ENCODE results near the gene SEMA4D.
"Not testable (repeated sequence)": the region's sequence is repeated elsewhere in the genome, so short reads cannot be mapped to it uniquely, and the experiment has no call there.

Gene SEMA4D

DNA sequence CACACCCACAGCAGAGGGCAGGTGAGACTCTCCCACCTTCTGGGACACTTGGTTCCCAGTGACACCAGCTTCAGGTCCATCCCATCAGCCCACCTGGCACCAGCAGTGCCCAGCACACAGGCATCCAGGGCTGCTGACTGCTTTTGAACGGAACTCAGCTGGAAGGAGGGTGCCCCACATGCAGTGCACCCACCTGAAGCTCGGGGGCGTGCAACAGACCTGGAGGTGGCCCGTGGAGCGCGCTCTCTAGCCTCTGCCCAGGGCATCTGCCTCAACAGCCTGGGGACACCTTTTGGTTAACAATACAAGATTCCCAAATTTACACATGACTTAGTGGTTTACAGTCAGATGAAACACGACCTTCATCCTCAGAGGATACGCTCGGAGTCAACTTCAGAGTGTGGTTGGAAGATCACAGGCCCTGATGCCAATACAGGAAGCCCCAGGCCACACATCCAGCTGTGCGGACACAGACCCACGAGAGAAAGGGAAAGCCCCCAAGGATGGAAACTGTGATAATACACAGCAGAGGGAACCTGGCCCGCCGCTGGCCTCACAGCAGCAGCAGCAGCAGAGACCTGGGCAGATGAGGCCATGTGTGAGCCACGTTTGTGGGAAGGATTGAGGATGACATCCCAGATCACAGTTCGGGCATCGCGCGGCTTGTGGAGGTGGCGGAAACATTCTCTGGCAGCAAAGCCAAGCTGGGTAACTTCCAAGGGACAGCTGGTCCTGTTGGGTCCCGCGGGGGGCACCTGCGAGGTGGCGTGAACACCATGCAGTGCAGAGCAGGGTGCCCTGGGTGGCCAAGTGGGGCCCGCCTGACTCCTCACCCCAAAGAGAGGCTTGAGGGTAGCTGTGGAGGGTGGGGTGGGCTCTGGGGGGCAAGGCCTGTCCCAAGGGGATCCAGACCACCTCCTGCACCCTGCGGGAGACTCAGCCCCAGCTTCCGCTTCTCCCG is 115.6 kb downstream of the SEMA4D start:
- no peak for DNase-seq

DNA sequence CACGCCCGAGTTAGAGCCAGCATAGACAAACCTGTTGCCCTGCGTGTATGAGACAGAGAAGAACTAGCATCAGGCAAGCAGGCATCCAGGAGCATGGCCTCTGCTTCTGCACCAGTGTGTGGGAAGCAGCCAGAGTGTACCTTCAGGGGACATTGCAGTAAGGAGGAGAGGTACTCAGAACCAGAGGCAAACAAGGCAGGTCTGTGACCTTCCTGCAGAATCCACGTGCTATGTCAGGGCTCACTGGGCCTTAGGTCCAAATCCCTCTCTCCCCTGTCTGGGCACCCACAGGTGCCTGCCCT is 116.7 kb downstream of the SEMA4D start:
- DNase-seq: no peak

DNA sequence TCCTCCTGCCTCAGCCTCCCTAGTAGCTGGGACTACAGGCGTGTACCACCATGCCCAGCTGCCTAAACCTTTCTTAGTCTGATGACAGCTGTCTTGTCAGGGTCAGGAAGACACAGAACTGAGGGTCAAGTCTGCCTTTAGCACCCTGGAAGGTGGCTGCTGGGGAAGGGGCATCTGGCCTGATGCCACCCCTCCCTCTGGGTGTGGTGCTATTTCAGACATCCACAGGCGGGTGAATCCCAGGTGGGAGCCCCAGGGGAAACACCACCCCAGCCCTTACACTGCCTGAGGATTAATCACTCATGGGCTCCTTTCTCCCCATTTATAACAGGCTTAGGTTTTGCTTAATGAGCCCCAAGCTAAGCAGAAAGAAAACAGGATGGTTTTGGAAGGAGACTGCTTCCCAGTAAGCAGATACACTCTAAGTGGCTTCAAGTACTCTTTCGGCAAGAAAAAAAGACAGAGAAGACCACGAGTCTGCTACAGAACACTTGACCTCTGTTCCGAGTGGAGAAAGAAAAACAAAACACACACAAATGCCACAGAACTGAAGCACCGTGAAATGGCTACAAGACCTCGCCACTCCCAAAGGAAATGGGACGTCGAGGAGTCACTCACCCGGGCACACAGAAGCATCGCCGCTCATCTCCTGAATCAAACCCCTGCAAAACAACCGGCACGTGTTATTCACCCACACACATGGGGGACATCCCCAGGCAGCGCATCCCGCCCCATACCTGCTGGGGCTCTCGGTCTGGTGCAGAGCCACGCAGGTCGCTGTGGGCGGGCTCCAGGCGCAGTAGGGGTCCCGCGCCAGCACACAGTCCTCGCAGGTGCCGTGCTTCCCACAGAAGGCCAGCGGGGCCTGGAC is 117.2 kb downstream of the SEMA4D start:
- no peak for DNase-seq

DNA sequence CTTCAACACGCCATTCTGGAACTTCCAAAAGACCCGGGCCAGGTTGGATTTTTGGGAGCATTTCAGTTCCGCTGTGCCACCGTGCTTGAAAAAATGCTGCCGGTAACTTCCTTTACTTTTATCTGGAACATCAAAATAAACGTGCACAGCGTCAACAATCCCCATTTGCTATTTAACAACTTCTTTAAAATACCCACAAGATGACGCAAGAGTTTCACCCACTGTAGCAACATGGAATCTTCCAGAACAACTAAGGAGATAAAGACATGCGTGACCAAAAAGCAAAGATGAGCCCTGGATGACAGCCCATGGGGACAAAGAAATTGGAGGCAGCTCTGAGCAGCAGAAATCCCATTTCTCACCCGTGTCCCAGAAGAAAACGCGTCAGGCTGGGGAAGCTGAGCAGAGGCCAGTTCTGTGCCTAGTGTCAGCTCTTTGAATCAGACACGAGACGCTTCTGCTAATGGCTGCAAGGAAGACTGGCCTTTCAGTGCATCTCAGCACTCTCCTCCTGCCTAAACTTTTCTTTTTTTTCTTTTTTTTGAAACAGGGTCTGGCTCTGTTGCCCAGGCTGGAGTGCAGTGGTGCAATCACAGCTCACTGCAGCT is 118.3 kb downstream of the SEMA4D start:
- DNase-seq: no peak

DNA sequence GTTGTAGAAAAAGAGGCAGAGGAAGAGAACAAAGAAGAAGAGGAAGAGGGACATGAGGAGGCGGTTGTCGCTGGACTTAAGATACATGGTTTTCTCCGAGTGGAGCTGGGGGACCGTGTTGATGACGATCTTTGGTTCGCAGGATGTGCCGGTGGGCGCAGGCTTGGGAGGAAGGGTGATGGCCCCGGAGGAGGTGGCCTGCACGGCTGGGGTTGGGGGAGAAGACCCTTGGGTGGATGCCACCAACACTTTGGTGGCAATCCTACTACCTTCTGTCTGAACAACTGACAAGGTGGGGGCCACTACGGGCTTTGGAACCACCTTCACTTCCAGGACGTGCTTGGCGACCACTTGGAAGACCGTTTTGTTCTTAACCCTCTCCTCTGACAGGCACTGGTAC is 118.9 kb downstream of the SEMA4D start:
- no peak for DNase-seq

DNA sequence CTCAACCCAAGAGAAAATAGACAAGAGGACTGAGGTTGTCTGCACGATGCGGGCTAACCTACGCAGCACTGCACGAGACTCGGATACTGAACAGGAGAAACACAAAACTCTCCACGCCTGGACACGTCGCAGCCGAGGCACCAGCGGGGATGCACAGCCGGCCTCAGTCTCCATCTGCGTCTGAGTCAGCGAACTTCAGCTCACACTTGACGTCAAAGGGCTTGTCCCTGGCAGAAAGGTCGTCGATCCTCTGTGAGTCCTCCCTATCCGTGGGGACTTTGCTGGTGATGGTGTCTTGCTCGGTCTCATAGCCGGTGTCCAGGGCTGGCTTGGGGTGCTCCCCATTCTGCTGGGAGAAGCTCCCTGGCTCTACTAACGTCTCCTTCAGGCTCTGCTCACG is 119.4 kb downstream of the SEMA4D start:
- DNase-seq: no peak

DNA sequence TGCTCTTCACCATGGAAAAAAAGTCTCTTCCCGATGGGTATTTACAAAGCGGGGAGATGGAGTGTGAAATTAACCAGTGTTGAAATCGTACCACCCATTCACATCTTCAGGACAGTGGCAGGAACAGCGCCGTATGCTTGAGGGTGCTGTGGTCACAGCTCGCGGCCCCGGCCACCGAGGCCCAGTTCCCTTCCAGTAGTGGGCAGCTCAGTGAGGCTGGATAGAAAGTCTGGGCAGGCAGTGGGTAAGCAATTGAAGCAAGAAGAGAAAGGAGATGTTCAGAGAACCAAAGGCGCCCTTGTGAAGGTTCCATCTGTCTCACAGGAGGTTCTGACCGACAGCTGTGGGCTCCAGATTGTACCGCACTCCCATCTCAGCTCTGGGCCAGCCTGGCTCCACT is 120.5 kb downstream of the SEMA4D start:
- DNase-seq: no peak

DNA sequence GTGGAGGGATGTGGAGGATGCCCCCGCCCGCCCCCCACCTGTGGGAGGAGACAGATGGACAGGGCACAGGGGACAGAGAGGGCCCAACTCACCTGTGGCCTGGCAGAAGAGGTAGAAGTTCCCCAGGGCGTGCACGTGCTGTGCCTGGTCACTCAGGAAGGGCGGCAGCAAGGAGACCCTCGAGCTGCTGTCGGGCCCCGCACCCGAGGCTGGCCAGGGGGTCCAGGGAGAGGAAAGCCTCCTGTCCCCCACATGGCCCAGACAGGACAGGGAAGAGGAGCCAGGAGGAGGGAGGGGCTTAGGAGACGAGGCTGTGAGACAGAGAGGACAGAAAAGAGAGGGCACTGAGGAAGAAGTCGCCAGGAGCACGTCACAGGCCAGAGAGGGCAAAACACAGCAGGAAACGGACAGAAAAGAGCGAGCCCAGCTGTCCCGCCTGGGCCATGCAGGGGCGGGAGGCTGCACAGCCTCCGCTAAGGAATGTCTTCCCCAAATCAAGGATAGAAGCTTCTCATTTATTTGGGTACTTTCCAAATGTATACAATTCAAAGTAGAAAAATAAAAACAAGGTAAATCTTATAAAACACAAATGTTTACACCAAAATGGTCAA is 121.1 kb downstream of the SEMA4D start:
- no peak for DNase-seq

DNA sequence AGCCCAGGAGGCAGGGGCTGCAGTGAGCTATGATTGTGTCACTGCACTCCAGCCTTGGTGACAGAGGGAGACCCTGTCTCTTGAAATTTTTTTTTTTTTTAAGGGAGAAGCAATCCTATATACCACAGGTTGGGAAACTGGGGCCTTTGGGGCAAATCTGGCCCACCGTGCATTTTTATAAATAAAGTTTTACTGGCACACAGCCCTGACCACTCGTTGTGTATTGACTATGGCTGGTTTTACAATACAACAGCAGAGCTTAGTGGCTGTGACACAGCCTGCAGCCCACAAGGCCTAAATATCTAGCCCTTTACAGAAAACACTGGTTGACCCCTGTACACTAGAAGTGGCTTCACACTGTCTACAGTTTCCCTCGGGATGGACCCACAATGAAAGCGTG is 121.6 kb downstream of the SEMA4D start:
- no peak for DNase-seq

DNA sequence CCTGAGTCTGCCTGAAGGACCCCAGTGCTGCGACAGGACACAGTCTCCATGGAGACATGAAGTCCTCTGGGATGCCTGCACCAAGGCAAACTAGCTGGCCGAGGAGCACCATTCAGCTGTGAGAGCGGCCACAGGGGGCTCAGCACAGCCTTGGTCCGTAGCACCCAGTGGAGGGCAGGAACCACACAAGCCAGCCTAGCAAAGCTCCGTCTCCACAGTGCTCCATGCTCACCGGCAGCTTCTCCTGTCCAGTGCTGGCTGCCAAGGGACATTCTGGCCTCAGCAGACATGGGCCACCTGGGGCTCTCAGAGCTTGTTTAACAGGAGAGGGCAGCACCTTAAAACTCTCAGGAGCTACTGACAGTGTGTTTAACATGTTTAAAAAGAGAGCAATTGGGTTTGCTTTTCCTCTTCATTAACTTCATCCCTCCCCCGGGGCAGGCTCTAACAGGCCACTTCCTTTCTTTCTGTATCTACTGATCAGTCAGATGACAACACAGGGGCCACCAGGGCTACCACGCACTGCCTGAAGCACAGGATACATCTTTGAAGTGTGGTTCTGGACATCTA is 122.6 kb downstream of the SEMA4D start:
- DNase-seq: no peak

DNA sequence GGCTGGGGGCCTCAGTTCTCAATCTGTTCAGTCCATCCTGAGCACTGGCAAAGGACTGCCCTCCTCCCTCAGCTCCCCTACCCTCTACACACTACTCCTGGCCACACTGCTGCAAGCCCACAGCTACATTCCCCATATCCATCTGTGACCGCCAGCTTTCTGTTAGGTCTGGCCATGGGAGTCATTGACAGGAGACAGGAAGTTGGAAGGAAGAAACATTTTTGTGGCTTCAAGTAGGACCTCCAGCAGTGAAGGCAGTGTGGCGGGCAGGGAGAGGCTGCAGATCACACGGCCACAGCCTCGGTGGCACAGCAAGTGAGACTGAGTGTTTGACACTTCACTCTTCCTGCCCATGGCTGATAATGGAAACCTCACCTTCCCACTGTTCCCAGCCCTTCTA is 123.7 kb downstream of the SEMA4D start:
- DNase-seq: no peak

DNA sequence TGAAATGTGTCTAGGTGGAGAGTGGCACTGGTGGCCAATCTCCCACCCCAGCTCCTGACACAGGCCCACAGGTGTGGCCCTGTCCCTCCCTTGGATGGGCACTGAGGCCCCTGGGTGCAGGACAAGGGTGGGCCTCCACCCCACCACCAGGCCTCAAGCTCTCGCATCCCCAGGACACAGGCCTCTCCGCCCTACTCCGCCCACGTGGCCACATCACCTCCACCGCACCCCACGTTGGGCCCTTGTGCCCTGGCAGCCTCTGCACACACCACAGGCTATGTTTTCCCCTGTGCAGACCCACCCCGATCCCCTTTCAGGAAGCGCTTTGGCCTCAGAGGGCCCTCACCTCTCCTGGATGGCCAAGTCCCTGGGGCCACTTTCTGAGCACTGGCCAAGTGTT is 124.9 kb downstream of the SEMA4D start:
- DNase-seq: no peak

DNA sequence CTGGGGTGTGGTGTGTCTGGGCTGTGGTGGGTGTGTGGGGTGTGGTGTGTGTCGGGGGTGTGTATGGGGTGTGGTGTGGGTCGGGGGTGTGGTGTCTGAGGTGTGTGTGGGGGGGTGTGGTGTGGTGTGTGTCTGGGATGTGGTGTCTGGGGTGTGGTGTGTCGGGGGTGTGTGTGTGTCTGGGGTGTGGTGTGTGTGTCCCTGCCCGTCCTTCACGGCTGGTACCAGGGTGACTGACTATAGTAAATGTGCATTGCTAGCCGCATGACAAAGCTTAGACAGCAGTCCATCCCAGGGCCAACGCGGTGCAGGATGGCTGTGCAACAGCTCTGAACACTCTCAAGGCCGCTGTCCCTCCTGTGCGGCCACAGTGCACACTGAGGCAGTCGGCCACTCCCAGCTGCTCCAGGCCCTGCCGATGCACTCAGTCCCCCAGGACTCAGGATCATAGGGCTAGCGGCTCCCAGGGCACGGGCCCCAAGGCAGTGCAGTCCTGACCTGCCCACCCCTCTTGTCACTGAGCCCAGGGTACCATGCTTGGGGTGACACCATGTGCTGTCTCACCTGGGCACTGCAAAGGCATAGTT is 125.6 kb downstream of the SEMA4D start:
- DNase-seq: no peak

DNA sequence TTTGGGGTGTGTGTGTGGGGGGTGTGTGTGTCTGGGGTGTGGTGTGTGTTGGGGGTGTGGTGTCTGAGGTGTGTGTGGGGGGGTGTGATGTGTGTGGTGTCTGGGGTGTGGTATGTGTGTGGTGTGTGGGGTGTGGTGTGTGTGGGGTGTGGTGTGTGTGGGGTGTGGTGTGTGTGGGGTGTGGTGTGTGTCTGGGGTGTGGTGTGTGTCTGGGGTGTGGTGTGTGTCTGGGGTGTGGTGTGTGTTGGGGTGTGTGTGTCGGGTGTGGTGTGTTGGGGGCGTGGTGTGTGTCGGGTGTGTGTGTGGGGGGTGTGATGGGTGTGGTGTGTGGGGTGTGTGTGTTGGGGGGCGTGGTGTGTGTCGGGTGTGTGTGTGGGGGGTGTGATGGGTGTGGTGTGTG is 126.1 kb downstream of the SEMA4D start:
- not testable (repeated sequence) for DNase-seq

DNA sequence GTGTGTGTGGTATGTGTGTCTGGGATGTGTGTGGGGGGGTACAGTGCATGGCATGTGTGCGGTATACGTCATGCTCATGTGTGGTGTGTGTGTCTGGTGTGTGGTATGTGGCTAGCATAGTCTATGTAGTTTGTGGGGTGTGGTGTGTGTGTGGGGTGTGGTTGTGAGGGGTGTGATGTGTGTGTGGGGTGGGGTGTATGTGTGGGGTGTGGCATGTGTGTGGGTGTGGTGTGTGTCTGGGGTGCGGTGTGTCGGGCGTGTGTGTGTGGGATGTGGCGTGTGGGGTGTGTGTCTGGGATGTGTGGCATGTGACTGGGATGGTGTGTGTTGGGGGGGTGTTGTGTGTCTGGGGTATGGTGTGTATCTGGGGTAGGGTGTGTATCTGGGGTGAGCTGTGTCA is 127.3 kb downstream of the SEMA4D start:
- DNase-seq: no peak

DNA sequence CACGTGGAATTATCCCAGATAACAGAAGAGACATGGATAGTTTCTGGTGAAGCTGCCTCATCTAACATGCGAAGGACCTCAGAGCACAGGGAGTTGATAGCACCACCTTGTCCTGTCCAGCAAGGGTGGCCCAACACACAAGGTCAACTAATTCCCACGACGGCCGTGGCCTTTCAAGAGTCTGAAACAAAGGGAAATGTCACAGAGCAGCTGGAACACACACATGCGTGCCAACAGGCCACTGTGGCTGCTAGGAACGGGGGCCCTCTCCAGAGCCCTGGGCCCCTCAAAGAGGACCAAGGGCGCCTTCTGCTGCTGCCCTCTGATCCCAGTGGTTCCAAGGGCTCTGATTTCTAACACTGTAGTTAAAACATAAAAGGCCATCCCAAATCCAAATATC is 128.9 kb downstream of the SEMA4D start:
- no peak for DNase-seq

DNA sequence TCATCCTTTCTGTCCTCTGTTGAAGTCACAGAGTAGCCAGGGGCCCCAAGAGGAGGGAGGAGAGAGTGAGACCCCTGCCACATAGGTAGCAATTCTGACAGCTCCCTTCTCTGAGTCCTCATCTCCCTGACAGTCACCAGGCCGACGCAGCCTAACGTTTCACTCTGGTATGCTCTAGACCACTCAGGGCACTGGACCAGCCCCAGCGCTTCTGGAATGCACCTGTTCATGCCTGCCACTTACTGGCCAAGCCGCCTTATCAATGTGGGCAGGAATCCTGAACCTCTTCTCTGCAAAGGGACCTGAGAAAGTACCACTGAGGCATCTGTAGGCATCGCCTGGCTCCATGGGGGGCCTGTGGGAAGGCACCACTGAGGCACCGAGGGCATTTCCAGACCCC is 129.4 kb downstream of the SEMA4D start:
- DNase-seq: no peak

DNA sequence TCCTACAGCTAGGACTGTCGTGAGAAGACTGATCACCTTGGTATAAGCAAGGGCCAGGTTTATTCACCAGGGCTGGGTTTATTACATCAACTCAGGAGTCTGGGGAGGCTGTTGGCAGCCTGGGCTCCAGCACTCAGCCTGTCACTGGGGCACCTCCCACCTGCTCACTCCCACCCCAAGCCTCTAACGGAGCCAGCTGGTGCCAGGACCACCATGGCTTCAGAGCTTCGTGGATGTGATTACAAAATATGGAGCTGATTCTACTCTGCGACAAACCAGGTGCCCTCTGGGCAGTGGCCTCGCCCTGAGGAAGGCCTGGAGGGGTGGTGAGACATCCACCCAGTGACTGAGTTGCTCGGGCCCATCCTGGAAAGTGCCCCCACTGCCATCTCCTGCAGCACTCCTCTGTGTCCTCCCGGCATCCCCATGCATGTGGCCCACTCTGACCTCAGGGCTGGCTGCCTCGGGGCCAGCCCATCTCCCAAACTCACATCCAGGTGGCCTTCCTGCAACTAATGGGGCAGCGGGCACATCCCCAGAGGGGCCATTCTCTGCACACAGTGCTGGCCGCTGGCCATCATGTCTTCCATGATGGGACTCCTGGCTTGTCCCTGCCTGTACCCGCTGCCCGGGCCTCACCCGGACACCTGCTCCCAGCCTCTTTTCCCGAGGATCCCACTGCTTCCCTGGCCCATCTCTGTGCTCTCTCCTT is 130.0 kb downstream of the SEMA4D start:
- DNase-seq: no peak

DNA sequence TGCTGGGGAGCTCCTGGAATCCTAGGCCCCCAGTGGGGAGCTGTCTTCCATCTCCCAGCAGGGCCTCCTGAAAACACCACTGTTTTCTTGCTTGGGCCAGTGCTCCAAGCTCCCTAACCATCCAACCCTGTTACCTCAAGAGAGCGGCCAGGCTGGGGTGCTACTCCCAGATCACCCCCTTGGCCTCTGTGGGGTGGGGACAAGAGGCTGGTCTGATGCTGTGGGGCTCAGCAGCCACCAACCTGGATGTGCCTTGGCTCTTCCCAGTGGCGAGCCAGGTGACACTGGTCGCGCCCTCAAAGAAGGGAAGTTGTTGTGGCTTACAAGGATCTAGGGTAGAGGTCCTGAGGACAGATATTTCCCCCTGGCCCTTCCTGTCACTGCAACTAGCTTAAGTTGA is 130.6 kb downstream of the SEMA4D start:
- peak; percentile 7 for DNase-seq

DNA sequence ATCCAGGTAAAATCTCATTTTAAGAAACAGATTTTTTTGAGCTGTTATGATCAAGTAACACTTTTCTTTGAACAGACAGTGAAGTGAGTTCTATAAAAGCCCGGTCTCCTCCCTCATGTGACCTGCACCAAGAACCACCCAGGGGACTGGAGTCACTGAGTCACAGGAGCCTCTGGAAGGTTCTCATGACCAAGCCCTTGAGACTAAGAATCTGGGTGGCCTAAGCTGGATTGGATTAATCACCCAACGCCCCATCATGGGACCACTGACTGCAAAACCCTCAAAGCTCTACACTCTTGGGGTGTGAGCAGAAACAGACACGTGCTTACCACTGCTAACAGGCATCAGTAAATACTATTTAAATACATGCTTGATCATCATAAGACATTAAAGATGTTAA is 131.2 kb downstream of the SEMA4D start:
- DNase-seq: peak; percentile 12

DNA sequence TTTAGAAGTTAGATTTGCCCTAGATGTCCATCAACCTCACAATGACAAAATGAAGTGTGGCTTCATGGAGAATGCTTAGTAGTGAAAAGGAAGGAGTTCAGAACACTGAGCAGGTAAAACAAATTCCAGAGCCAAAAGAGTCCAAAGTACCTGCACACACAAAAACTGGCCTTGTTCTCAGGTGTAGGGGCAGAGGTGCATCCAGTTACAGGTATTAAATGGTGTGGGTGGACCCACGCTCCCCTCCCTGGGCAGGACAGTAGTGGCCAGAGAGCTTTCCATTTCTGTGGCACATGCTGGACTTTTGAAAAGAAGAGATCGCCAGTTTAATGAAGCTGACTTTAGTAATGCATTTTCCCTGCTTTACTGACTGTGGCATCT is 132.4 kb downstream of the SEMA4D start:
- DNase-seq: peak; percentile 1
